ENCODE data around the gene AGBL2.

GRCh38 chr11:47714554-47715081 is 551 bp downstream of the AGBL2 start:
- TF ChIP-seq CTCF (IDR thresholded peaks at IDR 0.05): no peak
- TF ChIP-seq POLR2A (IDR thresholded peaks at IDR 0.05): no peak
